ENCODE results near the gene RAC2. TPM values are rescaled to one million over a fixed set of nuclear protein-coding genes. Genes with fewer than 3 reads are reported as not detected.

RAC2 gene
- total RNA-seq, 5 donors from 2014 or later (not counting 1 experiment from before 2014, with no cell fraction given) = 353 to 413 (median 385) TPM

DNA sequence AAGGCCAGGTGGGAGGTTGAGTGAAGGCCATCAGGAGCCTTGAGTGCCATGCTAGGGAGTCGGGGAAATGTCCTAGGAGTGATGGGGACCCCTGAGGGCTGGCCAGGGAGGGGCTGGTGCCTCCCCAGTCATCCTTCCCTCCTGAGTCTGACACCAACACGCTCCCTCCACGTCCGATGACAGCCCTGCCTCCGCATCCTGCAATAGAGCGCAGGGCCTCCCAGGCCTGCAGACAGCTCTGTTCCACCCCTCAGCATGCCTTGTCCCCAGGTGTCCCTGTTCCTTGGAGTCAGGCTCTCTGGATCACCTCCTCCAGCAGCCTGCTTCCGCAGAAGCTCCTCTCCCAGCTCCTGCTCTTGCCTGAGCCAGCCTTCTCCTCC is 3.1 kb downstream of the RAC2 start:
- H3K27ac ChIP-seq (ENCODE audit: low read length) = peak overlapping the region; percentile 88
- Mint-ChIP-seq H3K36me3 (peaks cover 35% of the 10 kb centered on the region), H3K27me3 (no peaks in the 10 kb centered on the region), H3K9me3 (no peaks in the 10 kb centered on the region), H3K4me1 (peaks cover 78 to 88% (median 88%) of the 10 kb centered on the region in 3 donors), H3K27ac (peak overlapping the region; percentile 99), H3K4me3 (peak overlapping the region; percentile 93 to 97 (median 96))
- H3K9me3 ChIP-seq = no peaks in the 10 kb centered on the region
- ATAC-seq (replicated peaks in 1 of 4) (no peak), DNase-seq (peak in 1 of 35 experiments; percentile 47)
- no peaks in the 10 kb centered on the region for H3K27me3 ChIP-seq (replicated peaks in 1 of 2; ENCODE audit: control insufficient read depth in 2 of 2, extremely low read depth in 1 of 2, insufficient read depth in 2 of 2, low read length in 1 of 2)
- 26% methylated on average over 6 of the region's 7 CpGs for WGBS (ENCODE audit: insufficient coverage)
- peak overlapping the region; percentile 91 to 97 for H3K4me3 ChIP-seq (ENCODE audit: control insufficient read depth in 1 of 2, extremely low read depth in 1 of 2, low read length in 1 of 2)
- ChIA-PET POLR2A (no interaction called here), CTCF (interaction anchor here (0.8 to 1.3 kb wide), 2 partner anchors 12 to 20 kb away, joined by 3 to 4 read pairs; no protein-coding TSS in a partner anchor)
- H3K4me1 ChIP-seq (ENCODE audit: control insufficient read depth in 1 of 2, extremely low read depth in 1 of 2, insufficient read depth in 2 of 2, low read length in 2 of 2) = peaks cover 55 to 91% of the 10 kb centered on the region in 2 experiments
- peaks cover 5 to 44% of the 10 kb centered on the region in 2 donors for H3K36me3 ChIP-seq (ENCODE audit: control insufficient read depth in 2 of 2, extremely low read depth in 1 of 2, insufficient read depth in 1 of 2, low read length in 1 of 2)

GRCh38 chr22:37240240-37240940 is 3.7 kb downstream of the RAC2 start:
- peaks cover 5 to 50% of the 10 kb centered on the region in 2 donors for H3K36me3 ChIP-seq (ENCODE audit: control insufficient read depth in 2 of 2, extremely low read depth in 1 of 2, insufficient read depth in 1 of 2, low read length in 1 of 2)
- no peaks in the 10 kb centered on the region for H3K27me3 ChIP-seq (replicated peaks in 1 of 2; ENCODE audit: control insufficient read depth in 2 of 2, extremely low read depth in 1 of 2, insufficient read depth in 2 of 2, low read length in 1 of 2)
- peak overlapping the region; percentile 99 for H3K27ac Mint-ChIP-seq
- H3K4me1 Mint-ChIP-seq = peaks cover 83 to 93% (median 88%) of the 10 kb centered on the region in 3 donors
- ChIA-PET POLR2A (no interaction called here), CTCF (interaction anchor here (0.8 to 3.4 kb wide), 3 partner anchors 11 to 21 kb away, joined by 3 to 36 read pairs (median 4); no protein-coding TSS in a partner anchor)
- H3K9me3 ChIP-seq = no peaks in the 10 kb centered on the region
- DNase-seq = no peak
- no peaks in the 10 kb centered on the region for H3K9me3 Mint-ChIP-seq
- H3K4me3 ChIP-seq (ENCODE audit: control insufficient read depth in 1 of 2, extremely low read depth in 1 of 2, low read length in 1 of 2) = peak overlapping the region in 1 of 2 donors; percentile 97
- H3K4me1 ChIP-seq (ENCODE audit: control insufficient read depth in 1 of 2, extremely low read depth in 1 of 2, insufficient read depth in 2 of 2, low read length in 2 of 2) = peaks cover 56 to 94% of the 10 kb centered on the region in 2 experiments
- H3K27me3 Mint-ChIP-seq = no peaks in the 10 kb centered on the region
- peak overlapping the region; percentile 93 to 97 (median 96) for H3K4me3 Mint-ChIP-seq
- peak overlapping the region; percentile 88 for H3K27ac ChIP-seq (ENCODE audit: low read length)
- H3K36me3 Mint-ChIP-seq = peaks cover 38% of the 10 kb centered on the region
- ATAC-seq (replicated peaks in 1 of 4) = no peak
- WGBS (ENCODE audit: insufficient coverage) = 69% methylated on average over 11 of the region's 11 CpGs

GRCh38 chr22:37239336-37240239 is 4.5 kb downstream of the RAC2 start:
- 77% methylated on average over 6 of the region's 10 CpGs for WGBS (ENCODE audit: insufficient coverage)
- Histone ChIP-seq H3K36me3 (ENCODE audit: control insufficient read depth in 2 of 2, extremely low read depth in 1 of 2, insufficient read depth in 1 of 2, low read length in 1 of 2) (peaks cover 5 to 58% of the 10 kb centered on the region in 2 donors), H3K4me1 (ENCODE audit: control insufficient read depth in 1 of 2, extremely low read depth in 1 of 2, insufficient read depth in 2 of 2, low read length in 2 of 2) (peaks cover 60 to 94% of the 10 kb centered on the region in 2 experiments), H3K27ac (ENCODE audit: low read length) (peak overlapping the region; percentile 88), H3K9me3 (no peaks in the 10 kb centered on the region), H3K4me3 (ENCODE audit: control insufficient read depth in 1 of 2, extremely low read depth in 1 of 2, low read length in 1 of 2) (peak overlapping the region in 1 of 2 donors; percentile 35), H3K27me3 (replicated peaks in 1 of 2; ENCODE audit: control insufficient read depth in 2 of 2, extremely low read depth in 1 of 2, insufficient read depth in 2 of 2, low read length in 1 of 2) (no peaks in the 10 kb centered on the region)
- DNase-seq = no peak
- POLR2A ChIA-PET = no interaction called here
- CTCF ChIA-PET = interaction anchor here in 1 of 2 donors (0.5 to 3.4 kb wide), 3 partner anchors 22 to 263 kb away, joined by 5 to 36 read pairs (median 5); no protein-coding TSS in a partner anchor
- Mint-ChIP-seq H3K27ac (peak overlapping the region; percentile 99), H3K4me1 (peaks cover 84 to 93% (median 88%) of the 10 kb centered on the region in 3 donors), H3K4me3 (peak overlapping the region; percentile 93 to 97 (median 96)), H3K27me3 (no peaks in the 10 kb centered on the region), H3K9me3 (no peaks in the 10 kb centered on the region), H3K36me3 (peaks cover 44% of the 10 kb centered on the region)
- ATAC-seq (replicated peaks in 1 of 4) = no peak

DNA sequence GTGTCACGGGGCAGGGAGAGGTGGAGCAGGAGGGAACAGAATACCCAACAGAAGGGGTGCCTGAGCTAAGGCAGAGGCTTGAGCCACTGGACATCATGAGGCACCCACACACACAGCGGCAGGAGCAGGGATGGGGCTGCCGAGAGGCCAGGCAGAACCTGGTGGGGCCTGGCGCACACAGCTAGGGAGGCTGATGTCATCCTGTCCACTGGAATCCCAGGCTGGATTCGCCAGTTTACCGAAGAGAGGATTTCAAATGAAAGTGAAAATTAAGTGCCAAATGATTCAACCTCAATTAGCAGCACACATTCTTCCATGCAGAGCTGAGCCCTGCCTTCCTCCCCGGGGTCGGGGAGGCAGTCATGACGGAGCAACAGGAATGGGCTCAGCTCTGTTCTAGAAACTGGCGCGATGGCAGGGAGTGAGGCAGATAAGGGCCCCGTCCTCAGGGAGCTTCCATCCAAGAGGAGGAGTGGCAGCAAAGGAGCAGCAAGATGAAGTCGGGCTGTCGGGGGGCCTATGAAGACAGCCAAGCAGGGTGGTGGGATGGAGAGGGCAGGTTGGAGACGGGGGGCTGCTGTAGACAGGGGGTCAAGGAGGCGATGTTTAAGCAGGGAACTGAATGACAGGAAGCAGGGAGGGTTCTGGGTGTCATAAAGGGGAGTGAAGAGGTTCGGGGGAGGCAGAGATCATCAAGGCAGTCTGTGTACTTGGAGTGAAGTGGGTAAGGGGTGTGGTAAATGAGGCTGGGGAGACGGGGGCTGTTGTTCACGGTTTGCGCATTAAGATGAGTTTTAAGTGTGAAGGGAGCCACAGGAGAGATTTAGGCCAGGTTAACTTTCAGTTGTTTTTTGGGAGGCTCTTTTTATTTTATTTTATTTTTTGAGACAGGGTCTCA is 6.4 kb downstream of the RAC2 start:
- Histone ChIP-seq H3K27me3 (replicated peaks in 1 of 2; ENCODE audit: control insufficient read depth in 2 of 2, extremely low read depth in 1 of 2, insufficient read depth in 2 of 2, low read length in 1 of 2) (no peaks in the 10 kb centered on the region), H3K4me1 (ENCODE audit: control insufficient read depth in 1 of 2, extremely low read depth in 1 of 2, insufficient read depth in 2 of 2, low read length in 2 of 2) (peaks cover 75 to 100% of the 10 kb centered on the region in 2 experiments), H3K4me3 (ENCODE audit: control insufficient read depth in 1 of 2, extremely low read depth in 1 of 2, low read length in 1 of 2) (peak overlapping the region; percentile 35 to 38), H3K9me3 (no peaks in the 10 kb centered on the region), H3K36me3 (ENCODE audit: control insufficient read depth in 2 of 2, extremely low read depth in 1 of 2, insufficient read depth in 1 of 2, low read length in 1 of 2) (peaks cover 5 to 75% of the 10 kb centered on the region in 2 donors), H3K27ac (ENCODE audit: low read length) (peak overlapping the region; percentile 88)
- Mint-ChIP-seq H3K4me1 (peaks cover 96 to 100% (median 98%) of the 10 kb centered on the region in 3 donors), H3K36me3 (peaks cover 50% of the 10 kb centered on the region), H3K4me3 (peak overlapping the region; percentile 80 to 97 (median 82)), H3K27ac (peak overlapping the region; percentile 99), H3K9me3 (no peaks in the 10 kb centered on the region), H3K27me3 (no peaks in the 10 kb centered on the region)
- DNase-seq (peak in 4 of 35 experiments; percentile 23 to 59 (median 49)), ATAC-seq (replicated peaks in 1 of 4) (peak in 1 of 4 experiments; percentile 13)
- ChIA-PET CTCF (interaction anchor here (0.9 to 3.4 kb wide), 9 partner anchors 8 to 158 kb away, joined by 3 to 36 read pairs (median 6); no protein-coding TSS in a partner anchor), POLR2A (interaction anchor here in 1 of 2 donors (0.9 kb wide), 1 partner anchor 72 kb away, joined by 3 read pairs; no protein-coding TSS in a partner anchor)
- 35% methylated on average over 18 of the region's 20 CpGs for WGBS (ENCODE audit: insufficient coverage)

- peak overlapping the region; percentile 88 for H3K27ac ChIP-seq (ENCODE audit: low read length)
- no peaks in the 10 kb centered on the region for H3K9me3 Mint-ChIP-seq
- no CpG with 5 or more reads among the region's 3 CpGs for WGBS (ENCODE audit: insufficient coverage)
- H3K27me3 Mint-ChIP-seq = no peaks in the 10 kb centered on the region
- DNase-seq = peak in 2 of 35 experiments; percentile 24 to 35
- H3K4me3 ChIP-seq (ENCODE audit: control insufficient read depth in 1 of 2, extremely low read depth in 1 of 2, low read length in 1 of 2) = no peak overlapping the region
- peak overlapping the region; percentile 99 for H3K27ac Mint-ChIP-seq
- ATAC-seq (replicated peaks in 1 of 4) = no peak
- peaks cover 46% of the 10 kb centered on the region for H3K36me3 Mint-ChIP-seq
- POLR2A ChIA-PET = interaction anchor here in 1 of 2 donors (0.6 kb wide), 1 partner anchor 907 kb away, joined by 3 read pairs; no protein-coding TSS in a partner anchor
- peaks cover 96 to 100% (median 98%) of the 10 kb centered on the region in 3 donors for H3K4me1 Mint-ChIP-seq
- no peaks in the 10 kb centered on the region for H3K9me3 ChIP-seq
- CTCF ChIA-PET = no interaction called here
- no peaks in the 10 kb centered on the region for H3K27me3 ChIP-seq (replicated peaks in 1 of 2; ENCODE audit: control insufficient read depth in 2 of 2, extremely low read depth in 1 of 2, insufficient read depth in 2 of 2, low read length in 1 of 2)
- H3K4me3 Mint-ChIP-seq = peak overlapping the region; percentile 56 to 97 (median 64)
- H3K4me1 ChIP-seq (ENCODE audit: control insufficient read depth in 1 of 2, extremely low read depth in 1 of 2, insufficient read depth in 2 of 2, low read length in 2 of 2) = peaks cover 80 to 100% of the 10 kb centered on the region in 2 experiments
- H3K36me3 ChIP-seq (ENCODE audit: control insufficient read depth in 2 of 2, extremely low read depth in 1 of 2, insufficient read depth in 1 of 2, low read length in 1 of 2) = peaks cover 0 to 81% of the 10 kb centered on the region in 2 donors
Measured at GRCh38 chr22:37235897-37236607, 8.0 kb downstream of the RAC2 start.
